NOMO-1 treated with dmso at 0.1 percent for 144 hours (cell line): ENCODE data around the gene ELAC2.

ENCODE experiments used
- DNase-seq: peaks from one replicate; lab custom pipeline; 2025; ENCODE audit not compliant: unreplicated experiment; lab: John Stamatoyannopoulos, UW

Gene ELAC2, protein sequence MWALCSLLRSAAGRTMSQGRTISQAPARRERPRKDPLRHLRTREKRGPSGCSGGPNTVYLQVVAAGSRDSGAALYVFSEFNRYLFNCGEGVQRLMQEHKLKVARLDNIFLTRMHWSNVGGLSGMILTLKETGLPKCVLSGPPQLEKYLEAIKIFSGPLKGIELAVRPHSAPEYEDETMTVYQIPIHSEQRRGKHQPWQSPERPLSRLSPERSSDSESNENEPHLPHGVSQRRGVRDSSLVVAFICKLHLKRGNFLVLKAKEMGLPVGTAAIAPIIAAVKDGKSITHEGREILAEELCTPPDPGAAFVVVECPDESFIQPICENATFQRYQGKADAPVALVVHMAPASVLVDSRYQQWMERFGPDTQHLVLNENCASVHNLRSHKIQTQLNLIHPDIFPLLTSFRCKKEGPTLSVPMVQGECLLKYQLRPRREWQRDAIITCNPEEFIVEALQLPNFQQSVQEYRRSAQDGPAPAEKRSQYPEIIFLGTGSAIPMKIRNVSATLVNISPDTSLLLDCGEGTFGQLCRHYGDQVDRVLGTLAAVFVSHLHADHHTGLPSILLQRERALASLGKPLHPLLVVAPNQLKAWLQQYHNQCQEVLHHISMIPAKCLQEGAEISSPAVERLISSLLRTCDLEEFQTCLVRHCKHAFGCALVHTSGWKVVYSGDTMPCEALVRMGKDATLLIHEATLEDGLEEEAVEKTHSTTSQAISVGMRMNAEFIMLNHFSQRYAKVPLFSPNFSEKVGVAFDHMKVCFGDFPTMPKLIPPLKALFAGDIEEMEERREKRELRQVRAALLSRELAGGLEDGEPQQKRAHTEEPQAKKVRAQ

DNA sequence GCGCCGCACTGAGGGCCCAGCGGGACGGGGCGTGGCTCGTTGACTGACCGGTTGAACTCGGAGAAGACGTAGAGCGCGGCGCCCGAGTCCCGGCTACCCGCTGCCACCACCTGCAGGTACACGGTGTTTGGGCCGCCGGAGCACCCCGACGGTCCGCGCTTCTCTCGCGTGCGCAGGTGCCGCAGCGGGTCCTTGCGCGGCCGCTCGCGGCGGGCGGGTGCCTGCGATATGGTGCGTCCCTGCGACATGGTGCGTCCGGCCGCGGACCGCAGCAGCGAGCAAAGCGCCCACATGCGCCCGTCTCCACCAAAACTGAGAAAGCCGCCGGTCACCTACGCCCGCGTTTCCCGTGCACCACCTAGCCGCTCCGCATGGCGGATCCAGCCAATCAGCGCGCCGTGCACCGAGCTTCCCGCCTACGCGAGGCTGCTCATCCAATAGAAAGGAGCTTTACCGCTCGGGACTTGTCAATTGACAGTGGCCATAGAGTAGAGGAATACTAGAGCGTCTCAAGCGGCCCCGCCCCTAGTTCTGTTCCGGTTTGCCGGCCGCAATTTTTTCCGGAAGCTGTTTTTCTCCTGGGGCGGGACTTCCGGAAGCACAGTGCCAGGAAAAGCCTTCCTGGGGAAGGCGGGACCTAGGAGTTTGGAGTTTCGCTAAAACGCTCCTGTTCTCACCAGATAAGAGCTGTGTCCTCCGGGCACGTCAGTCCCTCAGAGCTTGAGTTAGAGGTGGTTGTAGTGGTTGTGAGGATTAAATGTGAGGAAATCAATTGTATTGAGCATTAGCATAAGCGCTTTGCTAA, at the start of gene ELAC2:
Gene ELAC2 (minus strand): TSS at position 373 of the 805 bp plus-strand sequence. CDS start 80 bp downstream, at position 293.
- DNase-seq: peak; percentile 96

DNA sequence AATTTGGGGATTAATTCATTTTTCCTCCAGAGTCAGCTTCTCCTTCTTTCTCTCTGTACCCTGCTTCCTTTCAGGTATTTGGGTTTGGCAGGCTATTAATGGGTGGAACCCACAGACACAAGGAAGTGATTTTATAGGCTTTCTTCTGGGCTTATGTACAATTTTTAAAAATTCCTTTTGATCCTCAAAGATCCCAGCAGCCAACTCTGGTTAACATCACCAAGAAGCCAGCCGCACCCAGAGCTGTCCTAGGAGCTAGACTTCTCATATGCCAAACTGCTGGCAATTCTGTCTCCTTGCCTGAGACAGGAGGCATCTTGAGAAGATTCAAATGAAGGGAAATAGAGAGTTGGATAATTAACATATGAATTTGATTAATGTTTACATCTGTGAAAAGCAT, 47.2 kb upstream of the ELAC2 start:
- DNase-seq: no peak

DNA sequence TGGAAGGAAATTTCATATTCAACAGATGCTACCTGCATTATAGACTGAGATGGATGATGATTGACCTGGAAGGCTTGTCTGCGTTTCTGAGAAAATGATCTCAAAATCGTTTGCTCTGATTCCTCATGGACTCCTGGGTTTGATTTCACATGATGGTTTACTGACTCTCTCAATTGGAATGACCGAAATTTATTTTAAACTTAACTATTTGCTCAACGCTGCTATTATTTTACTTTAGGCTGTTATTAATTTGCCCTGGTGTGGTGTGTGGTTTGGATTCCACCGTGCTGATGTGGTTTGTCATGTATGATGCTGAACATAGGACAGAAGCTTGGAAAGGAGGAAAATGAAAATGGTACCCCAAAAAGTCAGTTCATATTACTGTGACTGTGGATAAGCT, 37.3 kb upstream of the ELAC2 start:
- no peak for DNase-seq

- no peak for DNase-seq
Measured at GRCh38 chr17:13054666-13055065, 36.8 kb upstream of the ELAC2 start.

DNA sequence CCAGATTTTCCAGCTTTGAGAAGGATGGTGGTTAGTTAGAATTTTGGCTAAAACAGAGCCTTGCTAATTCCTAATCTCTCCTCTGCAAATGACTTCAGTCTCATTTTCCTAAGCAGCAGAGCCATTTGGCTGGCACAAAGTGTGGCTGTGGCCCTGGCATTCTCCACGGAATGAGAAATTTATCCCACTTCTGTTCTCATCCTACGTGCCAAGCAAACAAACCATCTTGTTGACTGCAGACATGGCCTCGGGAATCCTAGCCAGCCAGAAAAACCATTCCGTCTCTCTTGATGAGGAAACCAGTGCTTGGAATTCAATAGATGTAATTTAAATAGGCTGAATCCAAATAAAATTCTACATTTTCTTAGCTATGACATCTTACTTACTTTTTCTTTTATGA, 34.1 kb upstream of the ELAC2 start:
- DNase-seq: no peak

- DNase-seq: no peak
Measured at GRCh38 chr17:13047011-13047606, 29.3 kb upstream of the ELAC2 start.

DNA sequence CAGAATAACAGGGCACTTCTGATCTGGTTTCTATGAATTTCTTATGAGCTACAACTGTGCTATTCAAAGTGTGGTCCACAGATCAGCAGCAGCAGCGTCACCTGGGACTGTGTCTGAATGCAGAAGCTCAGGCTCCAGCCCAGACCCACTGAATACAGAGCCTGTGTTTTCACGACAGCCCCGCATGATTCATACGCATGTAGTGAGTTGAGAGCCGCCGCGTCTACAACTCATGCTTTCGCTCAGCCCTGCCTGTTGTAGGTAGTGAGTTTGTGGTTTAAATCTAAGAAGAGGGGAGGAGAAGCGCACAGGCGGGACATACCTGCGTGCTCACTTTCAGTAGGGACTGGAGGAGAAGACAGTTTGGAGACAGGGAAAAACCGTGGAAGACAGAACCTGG, 28.5 kb upstream of the ELAC2 start:
- DNase-seq: no peak

GRCh38 chr17:13044572-13045065, 26.8 kb upstream of the ELAC2 start:
- no peak for DNase-seq

- no peak for DNase-seq
Measured at GRCh38 chr17:13038931-13039665, 21.3 kb upstream of the ELAC2 start.

DNA sequence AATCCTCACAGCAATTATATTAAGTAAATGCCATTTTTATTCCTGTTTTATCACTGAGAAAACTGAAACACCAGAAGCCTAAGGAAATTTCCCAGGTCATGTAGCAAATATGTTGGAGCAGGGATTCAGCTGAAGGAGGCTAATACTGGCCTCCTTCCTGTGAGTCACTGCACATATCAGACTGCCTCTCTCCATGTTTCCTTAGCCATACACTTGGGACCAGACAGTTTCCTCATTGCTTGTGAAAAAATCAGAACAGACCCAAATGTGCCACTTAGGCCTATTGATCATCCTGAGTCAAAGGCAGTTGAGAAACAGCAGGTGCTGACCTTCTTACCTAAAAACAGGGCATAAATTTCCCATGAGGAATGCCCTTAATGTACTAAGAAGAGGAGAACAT, 18.9 kb upstream of the ELAC2 start:
- no peak for DNase-seq

GRCh38 chr17:13035420-13035819, 17.6 kb upstream of the ELAC2 start:
- no peak for DNase-seq

DNA sequence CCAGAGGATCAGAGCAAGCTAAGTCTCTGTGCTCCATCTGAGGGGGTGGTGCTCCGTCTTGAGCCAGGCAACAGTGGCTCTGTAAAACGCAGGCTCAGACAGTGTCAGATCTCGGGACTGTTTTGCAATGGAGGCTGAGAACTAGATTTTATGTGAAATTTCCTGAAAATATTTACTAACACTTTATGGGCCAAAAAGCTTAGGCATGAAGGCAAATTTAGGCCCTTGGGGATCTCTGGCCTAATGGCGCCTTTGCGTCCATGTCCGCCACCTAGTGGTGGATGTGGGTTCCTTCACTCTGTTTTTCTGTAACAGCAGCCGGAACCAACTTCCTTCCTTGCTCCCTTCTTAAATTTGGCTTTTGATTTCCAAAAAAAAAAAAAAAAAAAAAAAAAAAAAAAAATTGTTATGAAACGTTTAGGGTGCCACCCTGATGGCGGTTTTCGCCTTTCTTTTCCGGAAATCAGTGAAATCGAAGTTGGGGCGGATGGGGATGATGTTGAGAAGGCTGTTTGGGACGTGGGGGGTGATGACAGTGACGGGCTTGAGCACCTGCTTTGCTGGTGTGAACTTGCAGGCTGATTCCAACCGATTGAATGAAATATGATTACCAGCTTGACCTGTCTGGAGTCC, 14.0 kb upstream of the ELAC2 start:
- no peak for DNase-seq

DNA sequence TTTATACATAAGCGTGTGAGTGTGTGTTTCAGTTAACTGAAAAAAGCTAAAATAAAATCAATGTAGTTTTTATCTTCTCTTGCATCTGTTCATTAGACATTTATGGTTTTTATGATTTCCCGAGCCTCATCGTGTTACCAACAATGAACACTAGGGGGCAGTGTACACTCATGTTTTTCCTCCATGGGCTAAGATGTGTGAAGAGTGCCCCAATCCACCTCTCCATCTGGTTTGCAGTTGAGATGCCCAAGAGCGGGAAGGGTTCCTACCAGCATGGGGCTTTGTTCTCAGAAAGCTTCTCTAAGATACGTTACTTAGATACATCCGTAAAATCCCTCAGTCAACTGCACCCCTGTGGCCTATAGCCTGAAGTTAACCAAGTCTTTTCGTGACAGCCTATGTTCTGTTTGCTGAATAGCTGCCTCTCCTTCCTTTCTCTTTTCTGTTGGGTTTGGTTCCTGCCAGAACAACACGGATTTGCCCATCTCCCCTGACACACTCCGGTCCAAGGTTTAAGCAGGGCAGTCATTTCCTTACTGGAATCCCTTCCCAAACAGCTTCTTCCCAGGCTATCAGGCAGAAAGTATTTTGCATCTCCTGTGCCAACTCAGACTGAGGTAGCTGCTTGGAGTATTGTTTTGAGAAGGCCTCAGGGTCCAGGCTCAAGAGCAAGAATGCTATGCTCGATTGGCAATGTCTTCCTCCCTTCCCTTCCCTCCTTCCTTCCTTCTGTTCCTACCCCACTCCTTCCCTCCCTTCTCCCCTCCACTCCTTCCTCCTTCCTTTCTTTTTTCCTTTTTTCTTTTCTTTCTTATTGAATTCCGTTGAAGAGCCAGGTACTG, 12.9 kb upstream of the ELAC2 start:
- peak; percentile 6 for DNase-seq

DNA sequence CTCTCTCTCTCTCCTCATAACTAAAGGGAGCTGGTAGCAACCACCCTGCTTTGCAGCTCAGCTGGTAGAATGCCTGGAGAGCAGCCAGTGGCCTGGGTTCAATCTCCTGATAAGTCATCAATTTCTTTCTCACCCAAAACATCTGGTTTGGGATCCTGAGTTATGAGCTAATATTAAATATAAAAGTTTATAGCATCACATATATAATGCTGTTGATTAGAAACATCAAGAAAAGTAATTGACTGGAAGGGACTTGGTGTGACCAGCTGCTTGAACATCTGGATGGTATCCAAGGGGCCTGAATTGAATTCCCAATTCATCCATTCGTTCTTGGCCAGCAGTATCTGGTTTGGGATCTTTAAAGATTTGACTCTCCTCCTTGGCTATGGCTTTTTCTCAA, 12.2 kb upstream of the ELAC2 start:
- DNase-seq: no peak

DNA sequence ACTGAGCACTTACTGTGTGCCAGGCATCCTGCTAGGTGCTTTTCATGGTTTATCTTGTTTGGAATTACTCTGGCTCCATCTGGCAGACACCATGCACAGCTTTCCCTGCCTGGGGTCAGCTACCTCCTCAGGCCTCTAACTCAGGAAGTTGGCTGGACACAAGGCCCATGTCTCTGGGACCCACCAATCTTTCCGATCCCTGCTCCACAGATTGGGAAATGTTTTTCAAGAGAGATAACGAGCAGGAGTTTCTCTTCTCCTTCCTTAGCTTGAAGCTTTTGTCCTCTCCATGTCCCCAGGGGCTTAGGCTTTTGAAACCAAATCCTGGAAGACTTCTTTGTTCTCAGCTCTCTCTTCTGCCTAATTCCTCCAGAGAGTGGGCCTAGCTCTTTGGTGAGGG, 11.5 kb upstream of the ELAC2 start:
- DNase-seq: no peak

DNA sequence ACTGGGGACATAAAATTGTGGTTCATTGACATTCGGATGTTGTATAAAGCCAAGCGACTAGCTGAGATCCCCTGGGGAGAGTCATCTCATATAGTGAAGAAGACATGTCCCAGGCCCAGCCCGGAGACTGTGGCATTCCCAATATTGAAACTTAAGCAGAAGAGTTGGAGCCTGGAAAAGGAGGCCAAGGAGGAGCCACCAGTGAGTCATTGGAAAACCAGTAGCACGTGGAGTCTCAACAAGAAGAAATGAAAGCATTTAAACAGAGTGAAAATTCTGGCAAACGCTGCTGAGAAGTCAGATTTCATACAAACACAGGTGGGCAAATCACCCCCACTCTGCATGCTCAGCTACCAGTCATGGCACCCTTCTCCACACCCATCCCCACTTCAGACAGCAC, 9.4 kb upstream of the ELAC2 start:
- no peak for DNase-seq

DNA sequence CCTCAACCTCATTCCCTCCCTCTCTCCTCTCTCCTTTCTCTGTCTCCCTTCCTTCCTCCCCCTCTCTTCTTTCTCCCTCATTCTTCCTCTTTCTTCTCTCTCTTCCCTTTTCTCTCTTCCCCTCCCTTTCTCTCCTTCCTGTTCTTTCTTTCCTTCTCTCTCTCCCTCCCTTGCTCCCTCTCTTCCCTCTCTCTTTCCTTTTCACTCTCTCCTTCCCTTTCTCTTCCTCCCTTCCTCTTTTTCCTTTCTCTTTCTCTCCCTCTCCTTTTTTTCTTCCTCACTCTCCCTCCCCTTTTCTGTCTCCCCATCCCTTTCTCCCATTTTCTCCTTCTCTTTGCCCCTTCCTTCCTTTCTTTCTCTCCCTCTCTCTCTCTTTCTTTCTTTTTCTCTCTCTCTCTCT, 7.9 kb upstream of the ELAC2 start:
- no peak for DNase-seq

DNA sequence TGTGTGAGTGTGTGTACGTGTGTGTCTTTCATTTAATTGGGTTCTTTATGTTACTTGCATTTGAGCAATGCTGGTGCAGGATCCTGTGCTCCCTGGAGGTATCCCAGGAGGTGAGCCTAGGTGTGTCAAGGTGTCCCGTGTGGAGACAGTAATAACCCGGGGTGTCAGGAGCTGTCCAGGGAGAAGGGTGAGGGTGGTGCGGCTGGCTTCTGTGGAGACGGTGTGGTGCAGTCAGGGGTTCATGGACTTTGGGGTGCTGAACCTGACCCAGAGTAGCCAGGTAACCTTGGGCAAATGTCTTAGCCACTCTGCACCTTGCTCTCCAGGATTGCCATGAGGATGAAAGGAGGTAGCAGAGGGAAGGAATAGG, 7.4 kb upstream of the ELAC2 start:
- no peak for DNase-seq
